Astrocyte (in vitro differentiated cells and primary cell): ENCODE data around the gene SYT2.

Experiments
- CTCF ChIP-seq: IDR thresholded peaks from 2 replicates; pipeline ENCODE4 v1.5.1; 2011; ENCODE audit warnings: low read depth, mild to moderate bottlenecking, inconsistent platforms, low read length, moderate library complexity; ENCODE audit not compliant: insufficient read depth
- EZH2 ChIP-seq: IDR thresholded peaks from 2 replicates; pipeline ENCODE4 v1.6.1; 2012; ENCODE audit warnings: mild to moderate bottlenecking, low read length, inconsistent platforms; ENCODE audit not compliant: insufficient read depth

GRCh38 chr1:202638019-202638700 lies 72.1 kb downstream of the SYT2 start:
- TF ChIP-seq CTCF (no peak), EZH2 (no peak)
